NCI-H2029 treated with DMSO at 0.1 percent for 48 hours (cell line): ENCODE data around the gene PAEP.

ENCODE experiments used
- DNase-seq: peaks from one replicate; lab custom pipeline; 2025; lab: John Stamatoyannopoulos, UW

Gene PAEP

GRCh38 chr9:135579889-135580660 is 18.5 kb downstream of the PAEP start:
- no peak for DNase-seq

DNA sequence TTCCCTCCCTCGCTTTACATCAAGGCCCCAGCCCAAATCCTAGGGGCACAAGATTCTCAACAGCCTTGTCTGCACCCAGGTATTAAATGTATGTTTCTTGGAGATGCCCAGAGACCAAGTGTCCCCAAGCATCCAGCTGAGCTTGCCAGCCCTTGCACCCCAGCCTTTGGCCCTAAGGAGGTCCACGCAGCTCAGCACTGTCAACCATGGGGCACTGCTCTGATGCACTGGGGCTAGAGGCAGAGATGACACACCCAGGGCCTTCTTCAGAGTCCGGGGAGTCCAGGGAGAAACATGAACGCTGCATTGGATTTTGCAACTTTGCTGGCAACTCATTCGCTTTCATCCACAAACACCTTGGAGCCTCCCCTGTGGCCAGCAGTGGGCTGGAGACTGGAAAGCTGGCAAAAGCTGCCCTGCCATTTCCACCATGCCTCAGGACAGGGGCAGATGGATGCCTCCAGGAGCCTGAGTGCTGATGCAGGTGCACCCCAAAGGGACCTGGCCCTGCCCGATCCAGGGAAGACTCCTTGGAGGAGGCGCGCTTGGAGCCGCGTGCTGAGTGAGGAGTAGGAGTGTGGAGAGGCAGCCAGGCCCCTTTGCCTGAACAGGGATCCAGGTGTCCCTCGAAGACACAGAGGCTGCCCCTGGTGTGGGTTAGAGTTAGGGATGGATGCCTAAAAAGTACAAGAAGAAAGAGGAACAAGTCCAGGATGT is 19.3 kb downstream of the PAEP start:
- no peak for DNase-seq

DNA sequence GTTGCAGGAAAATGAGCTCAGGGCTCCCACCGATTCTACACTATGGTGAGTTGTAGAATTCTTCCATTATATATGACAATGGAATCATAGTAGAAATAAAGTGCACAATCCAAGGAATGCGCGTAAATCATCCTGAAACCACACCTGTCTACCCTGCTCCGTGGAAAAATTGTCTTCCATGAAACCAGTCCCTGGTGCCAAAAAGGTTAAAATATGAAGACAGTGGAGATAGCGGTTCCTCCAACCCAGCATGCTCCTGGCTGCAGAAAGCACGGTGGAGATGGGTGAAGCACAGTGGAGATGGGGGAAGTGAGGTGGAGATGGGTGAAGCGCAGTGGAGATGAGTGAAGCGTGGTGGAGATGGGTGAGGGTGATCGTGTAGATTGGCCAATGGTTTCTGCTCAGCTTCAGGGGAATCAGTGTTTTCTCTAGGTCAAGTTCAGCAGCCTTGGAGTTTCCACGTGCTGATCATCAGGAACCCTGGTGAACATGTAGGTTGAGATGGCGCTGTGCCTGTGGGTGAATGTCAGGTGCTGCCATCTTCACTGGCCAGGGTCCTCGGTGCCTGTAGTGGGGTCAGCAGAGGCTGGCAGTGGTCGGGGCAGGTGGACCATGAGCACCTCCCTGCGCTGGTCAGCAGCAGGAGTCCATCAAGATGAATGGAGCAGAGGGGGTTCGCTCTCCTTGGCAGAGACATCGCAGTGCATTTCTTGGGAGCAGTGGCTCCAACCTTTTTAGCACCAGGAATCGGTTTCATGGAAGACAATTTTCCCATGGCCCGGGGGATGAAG is 20.3 kb downstream of the PAEP start:
- DNase-seq: no peak

DNA sequence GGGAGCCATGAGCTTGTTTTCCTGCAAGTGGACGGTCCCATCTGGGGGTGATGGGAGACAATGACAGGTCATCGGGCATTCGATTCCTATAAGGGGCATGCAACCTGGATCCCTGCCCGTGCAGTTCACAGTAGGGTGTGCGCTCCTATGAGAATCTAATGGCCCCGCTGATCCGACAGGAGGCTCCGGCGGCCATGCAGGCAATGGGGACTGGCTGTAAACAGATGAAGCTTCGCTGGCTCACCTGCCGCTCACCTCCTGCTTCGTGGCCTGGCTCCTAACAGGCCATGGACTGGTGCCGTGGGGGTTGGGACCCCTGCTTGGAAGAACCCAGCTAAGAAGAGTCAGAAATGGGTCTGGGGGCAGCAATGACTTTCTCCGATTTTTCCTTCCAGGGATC is 21.0 kb downstream of the PAEP start:
- no peak for DNase-seq

- DNase-seq: no peak
These were observed 21.6 kb downstream of the PAEP start for GRCh38 chr9:135582966-135583687.

- DNase-seq: no peak
These were observed 22.1 kb downstream of the PAEP start for GRCh38 chr9:135583688-135584011.

DNA sequence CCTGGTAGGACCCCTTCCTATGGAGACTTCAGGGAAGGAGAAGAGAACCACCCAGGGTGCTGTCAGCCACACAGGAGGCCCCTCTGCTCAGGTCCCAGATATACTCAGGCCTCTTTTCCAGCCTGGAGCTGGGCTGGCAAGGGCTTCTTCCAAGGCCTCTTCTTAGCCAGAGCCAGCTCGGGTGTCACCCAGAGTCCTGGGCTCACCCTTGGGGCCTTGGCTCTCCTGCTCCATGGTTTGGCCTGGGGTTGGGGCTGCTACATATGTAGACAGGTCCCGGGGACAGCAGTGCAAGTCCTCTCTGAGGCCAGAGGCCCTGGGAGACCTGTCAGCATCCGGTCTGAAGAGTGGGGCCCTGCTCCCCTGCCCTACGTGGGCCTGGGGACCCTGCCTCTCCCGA is 22.8 kb downstream of the PAEP start:
- DNase-seq: no peak

DNA sequence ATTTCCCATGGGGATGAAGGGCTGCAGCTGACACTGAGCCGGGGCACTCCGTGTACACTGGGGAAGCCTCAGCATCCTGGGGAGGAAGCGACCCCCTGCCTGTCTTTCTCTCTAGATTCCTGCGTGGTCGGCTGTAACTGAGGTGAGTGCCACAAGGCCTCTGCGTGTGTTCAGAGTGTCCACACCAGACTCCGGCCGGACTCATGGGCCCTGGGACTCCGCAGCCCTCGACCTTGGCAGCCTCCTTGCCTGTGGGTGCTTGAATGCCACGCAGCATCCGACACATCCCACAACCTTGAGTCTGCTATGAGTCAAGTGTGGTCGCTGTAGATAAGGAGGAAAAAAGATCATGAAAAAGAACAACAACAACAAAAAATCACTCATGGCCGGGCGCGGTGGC is 23.4 kb downstream of the PAEP start:
- no peak for DNase-seq

DNA sequence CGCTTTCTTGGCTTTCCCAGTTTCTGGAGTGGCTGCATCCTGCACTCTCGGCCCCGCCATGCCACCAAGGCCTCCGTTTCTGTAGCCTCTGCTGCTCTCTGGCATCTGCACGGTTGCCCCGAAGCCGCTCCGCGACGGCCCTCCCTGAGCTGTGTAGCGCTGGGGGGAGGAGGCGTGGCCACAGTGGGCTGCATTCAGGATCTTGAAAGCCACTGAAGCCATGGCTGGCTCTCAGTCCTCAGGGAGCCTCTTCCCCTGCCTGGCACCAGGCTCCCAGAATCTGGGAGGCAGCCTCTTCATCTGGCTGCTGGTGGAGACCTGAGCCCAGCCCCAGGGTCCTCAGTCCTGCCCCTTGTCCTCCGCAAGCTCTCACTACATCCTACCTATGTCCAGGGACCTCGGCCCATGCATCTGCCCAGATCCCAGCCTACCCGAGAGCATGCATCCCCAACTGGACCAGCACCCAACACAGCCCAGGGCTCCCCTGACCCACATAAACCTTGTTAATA is 25.1 kb downstream of the PAEP start:
- DNase-seq: no peak

GRCh38 chr9:135587658-135588057 is 26.1 kb downstream of the PAEP start:
- no peak for DNase-seq

- DNase-seq: no peak
These were observed 26.8 kb downstream of the PAEP start for GRCh38 chr9:135588371-135588770.

DNA sequence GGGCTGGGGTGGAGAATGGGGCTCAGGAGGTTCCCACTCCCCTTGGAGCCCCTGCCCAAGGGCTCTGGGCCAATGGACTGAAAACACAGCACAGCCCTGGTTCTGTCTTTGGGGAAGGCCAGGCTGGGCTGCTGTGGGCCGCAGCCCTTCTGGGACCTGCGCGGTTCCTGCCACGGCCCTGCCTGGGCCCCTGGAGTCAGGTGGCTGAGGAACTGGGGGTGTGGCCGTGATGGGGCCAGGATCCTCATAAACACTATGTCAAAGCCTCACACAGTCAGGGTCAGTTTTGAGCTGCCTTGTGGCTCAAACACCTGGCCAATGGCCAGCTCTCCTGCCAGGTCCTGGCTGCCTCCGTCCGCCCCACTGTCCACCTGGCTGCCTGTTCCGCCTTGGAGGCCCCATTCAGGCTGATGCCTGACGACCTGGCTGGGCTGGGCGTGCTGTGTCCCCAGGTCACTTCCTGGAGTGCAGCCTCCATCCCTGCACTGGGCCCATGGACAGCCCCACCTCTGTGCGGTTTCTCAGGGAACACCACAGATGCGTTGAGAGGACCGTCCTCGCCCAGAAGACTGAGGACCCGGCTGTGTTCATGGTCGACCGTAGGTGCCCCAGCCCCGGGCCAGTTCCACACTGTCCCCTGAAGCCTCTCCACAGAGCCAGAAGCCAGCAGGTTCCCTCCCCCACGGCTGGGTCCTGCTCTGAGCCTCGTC is 27.5 kb downstream of the PAEP start:
- DNase-seq: no peak

DNA sequence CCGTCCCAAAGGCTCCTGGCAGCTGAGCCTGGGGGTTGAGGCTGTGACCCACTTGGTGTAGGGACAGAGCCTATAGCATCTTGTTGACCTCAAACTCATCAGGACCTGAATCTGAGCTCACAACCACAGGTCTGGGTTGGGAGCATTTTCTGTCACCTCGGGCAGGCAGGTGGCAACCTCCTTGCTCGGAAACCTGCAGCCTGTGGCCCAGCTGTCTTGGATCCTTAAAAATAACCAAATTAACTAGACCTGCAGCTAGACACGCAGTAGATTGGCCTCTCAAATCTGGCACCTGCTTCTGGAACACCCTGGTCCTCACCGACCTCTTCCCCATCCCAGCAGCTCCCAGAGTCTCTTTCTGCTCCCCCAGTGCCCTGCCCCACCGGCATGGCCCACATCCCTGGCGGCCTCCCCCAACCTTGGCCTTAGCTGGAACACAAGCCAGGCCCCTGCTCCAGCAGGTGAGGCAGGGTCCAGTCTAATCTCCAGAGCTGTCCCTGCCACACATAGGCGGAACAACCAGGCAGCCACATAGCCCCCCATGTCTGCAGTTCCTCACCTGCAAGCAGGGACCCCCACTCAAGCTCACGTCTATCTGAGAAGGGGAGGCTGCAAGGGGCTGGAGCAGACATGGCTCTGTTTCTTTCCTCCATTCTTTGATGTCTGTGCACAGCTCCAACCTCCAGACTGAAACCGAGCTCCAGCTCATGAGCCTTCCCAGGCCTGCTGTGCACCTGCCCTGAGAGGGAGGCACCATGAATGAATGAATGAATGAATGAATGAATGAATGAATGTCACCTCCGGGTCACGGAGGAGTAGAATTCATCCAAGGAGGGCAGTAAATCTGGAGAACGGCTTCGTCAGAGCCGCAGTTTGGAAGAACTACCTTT is 28.3 kb downstream of the PAEP start:
- DNase-seq: no peak

DNA sequence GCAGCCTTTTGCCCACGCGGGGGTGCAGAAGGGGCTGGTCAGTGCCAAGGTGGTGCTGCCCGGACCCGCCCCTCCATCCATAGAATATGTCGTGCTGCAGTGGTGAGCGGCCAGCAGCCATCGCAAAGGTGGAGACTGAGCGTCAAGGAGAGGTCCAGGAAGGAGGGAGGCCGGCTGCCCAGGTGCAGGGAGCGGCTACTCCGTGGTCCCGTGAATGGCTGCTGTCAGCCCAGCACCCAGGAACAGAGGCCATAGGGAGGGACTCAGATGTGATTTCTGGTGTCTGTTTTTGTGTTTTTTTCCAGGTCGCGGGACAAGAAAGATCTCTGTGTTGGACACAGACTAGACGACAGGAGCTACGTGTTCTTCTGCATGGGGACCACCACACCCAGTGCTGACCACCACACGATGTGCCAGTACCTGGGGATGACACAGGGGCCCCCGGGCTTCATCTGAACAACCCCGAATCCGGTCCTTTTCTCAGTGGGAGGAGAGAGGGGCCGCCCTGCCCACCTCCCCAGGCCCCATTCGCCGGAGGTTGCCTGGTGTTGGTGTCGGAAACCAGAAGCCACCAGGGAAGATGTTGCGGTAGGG is 29.0 kb downstream of the PAEP start:
- DNase-seq: no peak

DNA sequence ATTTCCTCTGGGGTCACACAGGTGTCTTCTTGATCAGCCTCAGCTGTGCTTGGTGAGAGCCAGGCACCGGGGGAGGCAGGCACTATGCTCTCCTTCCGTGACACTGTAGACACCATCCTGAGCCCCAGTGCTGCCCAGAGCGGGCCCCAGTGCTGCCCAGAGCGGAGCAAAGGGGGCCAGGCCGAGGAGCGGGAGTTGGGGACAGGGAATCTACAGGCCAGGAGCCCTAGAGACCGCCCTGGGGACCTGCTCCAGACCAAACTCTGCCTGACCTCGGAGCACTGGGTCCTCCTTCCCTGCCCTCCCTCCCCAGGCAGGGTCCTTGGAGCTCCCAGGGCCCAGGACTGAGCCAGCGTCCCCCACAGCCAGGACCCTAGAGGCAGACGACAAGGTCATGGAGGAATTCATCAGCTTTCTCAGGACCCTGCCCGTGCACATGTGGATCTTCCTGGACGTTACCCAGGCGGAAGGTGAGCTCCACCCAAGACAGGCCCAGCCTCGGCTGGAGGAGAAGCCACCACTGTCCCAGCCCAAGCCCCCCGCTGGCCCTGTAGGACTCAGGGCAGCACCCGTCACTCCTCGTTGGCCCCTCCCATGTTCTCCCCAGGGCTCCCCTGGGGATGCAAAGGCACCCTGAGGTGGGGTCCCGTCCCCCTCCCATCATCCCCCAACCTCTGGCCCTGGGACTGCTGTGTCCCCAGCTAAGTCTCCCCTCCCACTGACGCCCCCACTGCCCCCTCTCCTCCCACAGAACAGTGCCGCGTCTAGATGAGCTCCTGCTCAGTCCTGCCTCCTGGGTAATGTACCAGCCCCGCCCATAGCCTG is 30.2 kb downstream of the PAEP start:
- no peak for DNase-seq

DNA sequence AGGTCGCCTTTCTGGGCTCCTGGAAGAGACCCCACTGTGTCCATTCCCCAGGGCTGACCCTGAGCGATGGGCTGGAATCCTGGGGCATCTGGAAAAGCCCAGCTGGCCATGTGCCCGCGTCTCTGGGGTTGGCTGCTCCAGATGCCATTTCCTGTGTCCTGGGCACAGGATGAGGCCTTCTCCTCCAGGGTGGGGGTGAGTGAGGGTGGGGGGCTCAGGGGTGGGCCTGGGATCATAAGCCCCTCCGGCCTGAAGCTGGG is 30.7 kb downstream of the PAEP start:
- DNase-seq: no peak

- no peak for DNase-seq
These were observed 31.1 kb downstream of the PAEP start for GRCh38 chr9:135592625-135593024.

GRCh38 chr9:135596211-135596610 is 34.7 kb downstream of the PAEP start:
- DNase-seq: no peak

- DNase-seq: no peak
These were observed 38.8 kb downstream of the PAEP start for GRCh38 chr9:135600296-135600817.
